Prostate gland (tissue), 2 donors: ENCODE measurements around the gene CTNNBL1.

Experiments
- CTCF ChIP-seq, 4 experiments: fragments of 200-600 bp in 2 of 4; fragments of 450-650 bp in 2 of 4; sonication (generic) in 2 of 4; IDR thresholded peaks; 1 replicate in 3 of 4; 2 replicates in 1 of 4; pipeline ENCODE4 v1.5.1; 2016 to 2019; ENCODE audit warnings: antibody characterized with exemption in 4 of 4, mild to moderate bottlenecking in 2 of 4, moderate library complexity in 2 of 4
- POLR2A ChIP-seq: fragments of 450-650 bp; IDR thresholded peaks from one replicate; pipeline ENCODE4 v1.6.1; 2016; ENCODE audit warnings: antibody characterized with exemption, mild to moderate bottlenecking

DNA sequence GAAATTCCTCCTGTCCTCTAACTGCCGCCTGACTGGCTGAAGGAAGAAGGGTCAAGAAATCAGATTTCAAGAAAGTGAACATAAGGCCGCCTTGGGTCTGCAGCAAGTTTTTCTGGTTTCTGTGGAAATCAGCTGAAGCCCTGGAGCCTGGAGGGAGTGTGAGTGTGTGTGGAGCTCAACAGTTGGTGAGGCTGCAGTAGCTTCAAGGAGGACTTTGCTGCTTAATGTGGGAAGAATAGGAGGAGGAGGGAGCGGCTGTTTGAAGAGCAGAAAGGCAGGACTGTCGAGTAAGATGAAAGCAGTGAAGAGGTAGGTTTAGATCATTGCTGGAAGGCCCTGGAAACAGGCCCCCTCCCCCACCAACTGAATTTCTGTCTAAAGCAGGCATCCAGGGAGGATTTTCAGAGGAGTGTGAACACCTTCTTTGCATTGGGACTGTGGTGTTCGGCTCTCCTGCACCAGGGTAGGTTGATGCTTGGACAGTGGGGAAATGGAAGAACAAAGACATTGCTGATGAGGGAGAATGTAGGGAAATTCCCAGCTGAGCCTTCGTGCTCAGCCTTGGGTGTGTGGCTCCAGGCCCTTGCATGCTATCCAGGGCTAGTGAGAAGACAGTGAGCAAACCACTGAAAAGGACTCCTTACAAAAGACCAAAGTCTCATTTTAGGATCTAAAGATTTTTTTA is 129.6 kb downstream of the CTNNBL1 start:
- TF ChIP-seq CTCF (IDR thresholded peaks at IDR 0.05), result no peak
- no peak for TF ChIP-seq POLR2A
